ENCODE results near the gene ATF6B. TPM values are rescaled to one million over a fixed set of nuclear protein-coding genes. Genes with fewer than 3 reads are reported as not detected.

The ATF6B gene
- total RNA-seq, 1 donor from 2014 or later, result 14.1 TPM

GRCh38 chr6:32076321-32076809, 51.7 kb downstream of the ATF6B start:
- H3K4me1 ChIP-seq (ENCODE audit: control insufficient read depth in 3 of 3, insufficient read depth in 3 of 3, low read length in 3 of 3), result peaks cover 2 to 9% (median 6%) of the 10 kb centered on the region in 3 donors
- peaks cover 0 to 3% (median 0%) of the 10 kb centered on the region in 3 donors for H3K27me3 ChIP-seq (ENCODE audit: control insufficient read depth in 3 of 3, insufficient read depth in 3 of 3, low read length in 3 of 3)
- H3K27ac ChIP-seq (ENCODE audit: low read depth, low read length), result peak overlapping the region; percentile 44
- H3K9me3 ChIP-seq (ENCODE audit: control insufficient read depth in 3 of 3, low read length in 3 of 3), result no peaks in the 10 kb centered on the region
- H3K9ac ChIP-seq (ENCODE audit: low read depth in 1 of 3, low read length in 3 of 3), result no peak overlapping the region
- peaks cover 0 to 21% (median 10%) of the 10 kb centered on the region in 3 donors for H3K36me3 ChIP-seq (ENCODE audit: control insufficient read depth in 3 of 3, insufficient read depth in 3 of 3, low read length in 3 of 3)
- no peak overlapping the region for H3K4me3 ChIP-seq (ENCODE audit: low read length in 3 of 3)

GRCh38 chr6:32075781-32076180, 52.3 kb downstream of the ATF6B start:
- H3K4me1 ChIP-seq (ENCODE audit: control insufficient read depth in 3 of 3, insufficient read depth in 3 of 3, low read length in 3 of 3), result peaks cover under 1 to 5% (median 3%) of the 10 kb centered on the region in 3 donors
- peak overlapping the region; percentile 44 for H3K27ac ChIP-seq (ENCODE audit: low read depth, low read length)
- H3K36me3 ChIP-seq (ENCODE audit: control insufficient read depth in 3 of 3, insufficient read depth in 3 of 3, low read length in 3 of 3), result peaks cover 0 to 21% (median 7%) of the 10 kb centered on the region in 3 donors
- no peaks in the 10 kb centered on the region for H3K9me3 ChIP-seq (ENCODE audit: control insufficient read depth in 3 of 3, low read length in 3 of 3)
- H3K4me3 ChIP-seq (ENCODE audit: low read length in 3 of 3), result no peak overlapping the region
- H3K27me3 ChIP-seq (ENCODE audit: control insufficient read depth in 3 of 3, insufficient read depth in 3 of 3, low read length in 3 of 3), result peaks cover 0 to 3% (median 0%) of the 10 kb centered on the region in 3 donors
- no peak overlapping the region for H3K9ac ChIP-seq (ENCODE audit: low read depth in 1 of 3, low read length in 3 of 3)

- Histone ChIP-seq H3K36me3 (ENCODE audit: control insufficient read depth in 3 of 3, insufficient read depth in 3 of 3, low read length in 3 of 3) (peaks cover 0 to 16% (median 9%) of the 10 kb centered on the region in 3 donors), H3K4me1 (ENCODE audit: control insufficient read depth in 3 of 3, insufficient read depth in 3 of 3, low read length in 3 of 3) (peaks cover 0 to 5% (median 0%) of the 10 kb centered on the region in 3 donors), H3K9me3 (ENCODE audit: control insufficient read depth in 3 of 3, low read length in 3 of 3) (no peaks in the 10 kb centered on the region), H3K27ac (ENCODE audit: low read depth, low read length) (peak overlapping the region; percentile 44), H3K27me3 (ENCODE audit: control insufficient read depth in 3 of 3, insufficient read depth in 3 of 3, low read length in 3 of 3) (peaks cover 0 to 3% (median 0%) of the 10 kb centered on the region in 3 donors), H3K4me3 (ENCODE audit: low read length in 3 of 3) (no peak overlapping the region), H3K9ac (ENCODE audit: low read depth in 1 of 3, low read length in 3 of 3) (no peak overlapping the region)
Observed at GRCh38 chr6:32074996-32075532, 53.0 kb downstream of the ATF6B start.

DNA sequence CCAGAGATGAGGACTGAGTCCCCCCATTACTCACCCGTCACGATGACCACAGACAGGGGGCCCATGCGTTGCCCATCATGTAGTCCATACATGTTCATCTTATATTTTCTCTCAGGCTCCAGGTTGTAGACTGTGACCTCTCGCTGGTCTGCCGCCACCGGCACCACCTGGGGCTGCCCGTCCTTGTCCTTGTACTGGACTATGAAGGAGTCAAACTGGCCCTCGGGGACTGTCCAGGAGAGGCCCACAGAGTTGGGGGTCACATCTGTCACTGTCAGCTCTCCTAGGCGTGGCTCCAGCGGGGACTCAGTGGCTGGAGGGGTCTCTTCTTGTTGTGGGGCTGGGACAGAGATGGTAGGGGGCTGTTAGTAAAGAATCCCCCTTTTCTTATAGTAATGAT, 54.4 kb downstream of the ATF6B start:
- Histone ChIP-seq H3K4me1 (ENCODE audit: control insufficient read depth in 3 of 3, insufficient read depth in 3 of 3, low read length in 3 of 3) (peaks cover 0 to 5% (median 0%) of the 10 kb centered on the region in 3 donors), H3K27ac (ENCODE audit: low read depth, low read length) (no peak overlapping the region), H3K9me3 (ENCODE audit: control insufficient read depth in 3 of 3, low read length in 3 of 3) (no peaks in the 10 kb centered on the region), H3K27me3 (ENCODE audit: control insufficient read depth in 3 of 3, insufficient read depth in 3 of 3, low read length in 3 of 3) (no peaks in the 10 kb centered on the region), H3K4me3 (ENCODE audit: low read length in 3 of 3) (no peak overlapping the region), H3K36me3 (ENCODE audit: control insufficient read depth in 3 of 3, insufficient read depth in 3 of 3, low read length in 3 of 3) (peaks cover 0 to 25% (median 11%) of the 10 kb centered on the region in 3 donors), H3K9ac (ENCODE audit: low read depth in 1 of 3, low read length in 3 of 3) (no peak overlapping the region)

DNA sequence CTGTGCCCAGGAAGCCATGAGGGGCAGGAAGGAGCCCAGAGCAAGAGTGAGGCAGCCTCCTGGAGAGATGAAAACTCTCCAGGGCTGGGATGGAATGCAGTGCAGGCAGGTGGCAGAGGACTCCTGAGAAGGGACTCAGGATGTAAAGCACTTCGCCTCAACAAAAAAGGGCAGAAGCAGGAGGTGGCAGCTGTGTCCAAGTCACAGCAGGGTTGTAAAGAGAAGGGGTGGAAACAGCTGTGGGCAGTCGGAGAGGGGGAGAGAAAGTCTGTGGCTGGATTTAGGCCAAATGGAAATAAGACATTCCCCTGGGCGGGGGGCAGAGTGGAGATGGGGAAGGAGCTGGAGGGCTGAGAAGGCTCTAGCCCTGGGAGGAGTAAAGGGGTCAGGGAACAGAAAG, 54.9 kb downstream of the ATF6B start:
- H3K27ac ChIP-seq (ENCODE audit: low read depth, low read length), result no peak overlapping the region
- no peak overlapping the region for H3K4me3 ChIP-seq (ENCODE audit: low read length in 3 of 3)
- H3K9me3 ChIP-seq (ENCODE audit: control insufficient read depth in 3 of 3, low read length in 3 of 3), result no peaks in the 10 kb centered on the region
- H3K4me1 ChIP-seq (ENCODE audit: control insufficient read depth in 3 of 3, insufficient read depth in 3 of 3, low read length in 3 of 3), result peaks cover 0 to 5% (median 0%) of the 10 kb centered on the region in 3 donors
- no peaks in the 10 kb centered on the region for H3K27me3 ChIP-seq (ENCODE audit: control insufficient read depth in 3 of 3, insufficient read depth in 3 of 3, low read length in 3 of 3)
- peaks cover 0 to 27% (median 12%) of the 10 kb centered on the region in 3 donors for H3K36me3 ChIP-seq (ENCODE audit: control insufficient read depth in 3 of 3, insufficient read depth in 3 of 3, low read length in 3 of 3)
- H3K9ac ChIP-seq (ENCODE audit: low read depth in 1 of 3, low read length in 3 of 3), result no peak overlapping the region

DNA sequence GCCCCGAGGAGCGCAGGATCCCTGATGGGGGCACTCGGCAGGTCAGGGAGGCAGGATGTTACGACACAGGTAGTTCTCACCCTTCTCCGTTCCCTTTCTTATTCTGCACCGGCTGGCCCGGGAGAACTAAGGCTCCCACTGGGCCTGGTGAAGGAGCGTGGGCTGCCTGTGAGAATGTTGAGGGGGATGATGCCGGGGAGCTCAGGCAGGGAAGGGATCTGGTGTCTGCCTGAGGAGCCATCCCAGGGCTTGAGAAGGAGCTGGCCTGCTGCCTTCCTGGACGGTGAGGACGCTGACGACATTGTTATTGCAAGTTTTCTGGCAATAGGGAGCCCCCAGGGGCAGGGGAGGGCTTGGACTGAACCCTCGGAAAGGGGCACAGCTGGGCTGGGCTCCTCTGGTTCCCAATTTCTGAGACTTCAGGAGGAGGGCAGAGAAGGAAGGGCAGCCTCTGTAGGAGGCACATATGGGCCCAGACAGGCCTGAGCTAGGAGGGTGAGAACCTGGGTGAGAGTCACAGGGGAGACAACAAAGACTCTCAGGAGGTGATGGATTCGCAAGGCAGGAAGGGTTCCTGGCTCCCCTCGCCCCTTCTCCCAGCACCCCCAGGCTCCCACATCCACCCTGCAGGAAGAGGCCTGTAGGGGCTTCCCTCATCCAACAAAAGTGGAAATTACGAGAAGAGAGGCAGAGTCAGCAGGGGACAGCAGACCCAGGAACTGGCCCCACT, 57.1 kb downstream of the ATF6B start:
- H3K27ac ChIP-seq (ENCODE audit: low read depth, low read length), result peak overlapping the region; percentile 68
- no peak overlapping the region for H3K4me3 ChIP-seq (ENCODE audit: low read length in 3 of 3)
- H3K9me3 ChIP-seq (ENCODE audit: control insufficient read depth in 3 of 3, low read length in 3 of 3), result no peaks in the 10 kb centered on the region
- no peaks in the 10 kb centered on the region for H3K27me3 ChIP-seq (ENCODE audit: control insufficient read depth in 3 of 3, insufficient read depth in 3 of 3, low read length in 3 of 3)
- H3K36me3 ChIP-seq (ENCODE audit: control insufficient read depth in 3 of 3, insufficient read depth in 3 of 3, low read length in 3 of 3), result peaks cover 0 to 29% (median 12%) of the 10 kb centered on the region in 3 donors
- peaks cover 0 to 5% (median 0%) of the 10 kb centered on the region in 3 donors for H3K4me1 ChIP-seq (ENCODE audit: control insufficient read depth in 3 of 3, insufficient read depth in 3 of 3, low read length in 3 of 3)
- peak overlapping the region in 1 of 3 donors; percentile 40 for H3K9ac ChIP-seq (ENCODE audit: low read depth in 1 of 3, low read length in 3 of 3)

GRCh38 chr6:32069878-32070515, 58.0 kb downstream of the ATF6B start:
- Histone ChIP-seq H3K9me3 (ENCODE audit: control insufficient read depth in 3 of 3, low read length in 3 of 3) (no peaks in the 10 kb centered on the region), H3K27me3 (ENCODE audit: control insufficient read depth in 3 of 3, insufficient read depth in 3 of 3, low read length in 3 of 3) (no peaks in the 10 kb centered on the region), H3K9ac (ENCODE audit: low read depth in 1 of 3, low read length in 3 of 3) (no peak overlapping the region), H3K4me1 (ENCODE audit: control insufficient read depth in 3 of 3, insufficient read depth in 3 of 3, low read length in 3 of 3) (peaks cover 0 to 5% (median 0%) of the 10 kb centered on the region in 3 donors), H3K4me3 (ENCODE audit: low read length in 3 of 3) (no peak overlapping the region), H3K36me3 (ENCODE audit: control insufficient read depth in 3 of 3, insufficient read depth in 3 of 3, low read length in 3 of 3) (peaks cover 0 to 24% (median 12%) of the 10 kb centered on the region in 3 donors), H3K27ac (ENCODE audit: low read depth, low read length) (no peak overlapping the region)

- peaks cover 0 to 29% (median 12%) of the 10 kb centered on the region in 3 donors for H3K36me3 ChIP-seq (ENCODE audit: control insufficient read depth in 3 of 3, insufficient read depth in 3 of 3, low read length in 3 of 3)
Observed at GRCh38 chr6:32069460-32069859, 58.6 kb downstream of the ATF6B start.

GRCh38 chr6:32068867-32069266, 59.2 kb downstream of the ATF6B start:
- H3K4me1 ChIP-seq (ENCODE audit: control insufficient read depth in 3 of 3, insufficient read depth in 3 of 3, low read length in 3 of 3), result peaks cover 0 to 5% (median 0%) of the 10 kb centered on the region in 3 donors
- no peaks in the 10 kb centered on the region for H3K27me3 ChIP-seq (ENCODE audit: control insufficient read depth in 3 of 3, insufficient read depth in 3 of 3, low read length in 3 of 3)
- no peaks in the 10 kb centered on the region for H3K9me3 ChIP-seq (ENCODE audit: control insufficient read depth in 3 of 3, low read length in 3 of 3)
- no peak overlapping the region for H3K27ac ChIP-seq (ENCODE audit: low read depth, low read length)
- H3K36me3 ChIP-seq (ENCODE audit: control insufficient read depth in 3 of 3, insufficient read depth in 3 of 3, low read length in 3 of 3), result peaks cover 0 to 32% (median 12%) of the 10 kb centered on the region in 3 donors
- no peak overlapping the region for H3K9ac ChIP-seq (ENCODE audit: low read depth in 1 of 3, low read length in 3 of 3)
- H3K4me3 ChIP-seq (ENCODE audit: low read length in 3 of 3), result no peak overlapping the region

More at GRCh38 chr6:32069460-32069859, 58.6 kb downstream of the ATF6B start:
- H3K9ac ChIP-seq (ENCODE audit: low read depth in 1 of 3, low read length in 3 of 3), result no peak overlapping the region
- no peak overlapping the region for H3K27ac ChIP-seq (ENCODE audit: low read depth, low read length)
- H3K9me3 ChIP-seq (ENCODE audit: control insufficient read depth in 3 of 3, low read length in 3 of 3), result no peaks in the 10 kb centered on the region
- no peak overlapping the region for H3K4me3 ChIP-seq (ENCODE audit: low read length in 3 of 3)
- no peaks in the 10 kb centered on the region for H3K27me3 ChIP-seq (ENCODE audit: control insufficient read depth in 3 of 3, insufficient read depth in 3 of 3, low read length in 3 of 3)
- peaks cover 0 to 5% (median 0%) of the 10 kb centered on the region in 3 donors for H3K4me1 ChIP-seq (ENCODE audit: control insufficient read depth in 3 of 3, insufficient read depth in 3 of 3, low read length in 3 of 3)

Measured in skeletal muscle tissue (tissue), 4 donors.